ENCODE data around the gene FAM20A.

The FAM20A gene

DNA sequence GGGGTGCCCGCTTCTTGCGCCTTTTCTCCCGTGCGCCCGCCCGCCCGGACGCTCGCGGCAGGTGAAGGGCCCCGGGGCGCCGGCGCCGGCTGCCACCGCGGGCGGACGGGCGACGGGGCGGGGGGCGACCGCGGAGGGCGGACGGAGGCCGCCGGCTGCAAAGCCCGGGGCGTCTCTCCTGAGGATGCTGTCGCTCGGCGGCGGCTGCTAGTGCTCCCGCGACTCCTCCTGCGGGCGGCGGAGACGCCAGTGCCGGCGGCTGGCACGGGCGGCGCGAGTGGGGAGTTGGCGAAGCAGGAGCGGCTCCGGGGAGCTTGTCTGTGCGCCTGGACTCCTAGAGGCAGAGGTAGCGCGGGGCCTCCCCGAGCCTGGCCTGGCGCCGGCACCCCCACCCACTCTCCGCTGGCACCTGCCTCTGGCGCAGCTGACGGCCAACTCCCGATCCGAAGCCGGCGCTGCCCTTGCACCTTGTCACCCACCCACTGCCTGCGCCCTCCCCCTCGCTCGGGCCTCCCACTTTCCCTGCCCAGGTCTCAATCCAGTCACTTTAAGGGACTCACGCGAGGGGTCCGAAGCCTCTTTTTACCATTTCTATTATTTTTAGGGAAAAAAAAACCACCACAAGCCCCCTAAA is at the start of gene FAM20A:
Gene FAM20A (minus strand): TSS at position 437 of the 634 bp plus-strand sequence. CDS start 701 bp downstream, outside the sequence.
- in situ Hi-C loops (cut with MboI; ENCODE audit: low pct_unique_long_range_greater_than_20kb, low sequenced_read_pairs) = no loop called here
- no peak for DNase-seq

GRCh38 chr17:68649324-68649723 is 48.2 kb upstream of the FAM20A start:
- in situ Hi-C loops (cut with MboI; ENCODE audit: low pct_unique_long_range_greater_than_20kb, low sequenced_read_pairs) = no loop called here
- DNase-seq = no peak

- in situ Hi-C loops (cut with MboI; ENCODE audit: low pct_unique_long_range_greater_than_20kb, low sequenced_read_pairs) = no loop called here
- DNase-seq = no peak
These were observed 45.7 kb upstream of the FAM20A start for GRCh38 chr17:68646626-68647526.

DNA sequence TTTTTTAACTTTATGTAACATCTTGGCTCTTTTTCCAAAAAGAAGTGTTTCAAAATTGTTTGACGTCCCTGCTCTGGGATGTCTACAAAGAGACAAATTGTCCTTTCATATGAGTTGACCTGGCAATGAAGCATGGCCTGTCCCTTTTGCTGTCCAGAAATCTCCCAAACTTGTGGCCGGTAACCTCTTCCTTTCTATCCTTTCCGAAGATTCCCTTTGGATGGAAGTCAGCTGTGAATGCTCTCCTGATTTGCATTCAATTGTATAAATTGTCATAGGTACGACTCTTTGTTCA is 40.9 kb upstream of the FAM20A start:
- no peak for DNase-seq
- in situ Hi-C loops (cut with MboI; ENCODE audit: low pct_unique_long_range_greater_than_20kb, low sequenced_read_pairs) = no loop called here

DNA sequence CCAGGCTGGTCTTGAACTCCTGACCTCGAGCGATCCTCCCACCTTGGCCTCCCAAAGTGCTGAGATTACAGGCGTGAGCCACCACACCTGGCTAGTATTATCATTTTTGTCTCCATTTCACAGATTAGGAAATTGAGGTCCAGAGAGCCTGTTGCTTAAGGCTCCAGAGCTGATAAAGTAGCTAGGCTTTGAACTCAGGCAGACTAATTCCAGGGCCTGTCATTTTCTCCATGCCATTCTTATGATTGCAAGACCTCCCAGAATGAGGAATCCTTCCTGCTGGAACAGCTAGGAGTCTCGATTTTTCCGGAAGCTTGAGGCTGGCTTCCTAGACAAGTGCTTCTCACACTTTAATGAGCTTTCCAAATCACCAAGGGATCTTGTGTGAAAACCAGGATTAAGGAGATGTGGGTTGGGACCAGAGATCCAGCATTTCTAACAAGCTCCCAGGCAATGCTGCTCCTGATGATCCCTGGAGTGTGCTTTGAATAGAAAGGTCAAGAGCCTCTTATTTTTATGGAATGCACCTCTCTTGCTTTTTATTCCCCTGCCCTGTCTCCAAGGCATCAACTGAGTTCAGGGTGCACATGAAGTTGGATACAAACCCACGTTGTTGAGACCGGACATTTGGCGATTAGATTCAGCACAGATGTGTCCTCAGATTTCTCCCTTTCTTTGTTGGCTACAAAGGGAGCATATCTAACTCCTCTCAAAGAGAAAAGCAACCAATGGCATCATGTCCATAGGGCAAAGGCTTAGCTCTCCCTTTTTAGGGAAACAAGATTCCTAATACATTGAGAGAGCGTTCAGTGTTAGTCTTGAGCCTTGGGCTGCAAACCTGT is 40.3 kb upstream of the FAM20A start:
- in situ Hi-C loops (cut with MboI; ENCODE audit: low pct_unique_long_range_greater_than_20kb, low sequenced_read_pairs) = no loop called here
- no peak for DNase-seq

GRCh38 chr17:68640242-68640989 is 39.2 kb upstream of the FAM20A start:
- in situ Hi-C loops (cut with MboI; ENCODE audit: low pct_unique_long_range_greater_than_20kb, low sequenced_read_pairs) = no loop called here
- DNase-seq = no peak

DNA sequence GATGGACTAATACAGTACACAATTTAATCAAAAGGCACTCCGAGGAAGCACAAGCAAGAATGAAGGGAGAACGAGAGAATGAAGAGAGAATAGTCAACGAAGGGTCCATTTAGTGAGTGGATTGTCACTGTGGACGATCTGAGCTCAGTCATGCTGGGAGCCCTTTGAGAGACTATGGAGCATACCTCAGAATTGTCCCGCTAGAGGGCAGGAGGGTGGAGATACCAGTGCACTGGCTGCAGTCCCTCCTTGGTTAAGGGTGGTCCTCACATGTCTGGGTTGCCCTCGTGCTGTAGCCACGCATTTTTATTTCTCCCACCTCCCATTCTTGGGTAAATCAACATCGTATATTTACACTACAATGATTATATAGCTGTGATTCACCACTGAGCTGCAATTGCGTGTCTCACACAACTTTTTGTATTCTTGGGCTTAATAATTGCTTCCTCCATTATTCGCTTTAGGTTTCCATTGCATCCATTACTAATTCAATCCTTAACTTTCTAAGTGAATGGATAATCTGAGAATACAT is 33.2 kb upstream of the FAM20A start:
- in situ Hi-C loops (cut with MboI; ENCODE audit: low pct_unique_long_range_greater_than_20kb, low sequenced_read_pairs) = no loop called here

GRCh38 chr17:68628576-68628957 is 27.4 kb upstream of the FAM20A start:
- in situ Hi-C loops (cut with MboI; ENCODE audit: low pct_unique_long_range_greater_than_20kb, low sequenced_read_pairs) = no loop called here
- DNase-seq = no peak

More for the DNA sequence above, 33.2 kb upstream of the FAM20A start:
- no peak for DNase-seq

DNA sequence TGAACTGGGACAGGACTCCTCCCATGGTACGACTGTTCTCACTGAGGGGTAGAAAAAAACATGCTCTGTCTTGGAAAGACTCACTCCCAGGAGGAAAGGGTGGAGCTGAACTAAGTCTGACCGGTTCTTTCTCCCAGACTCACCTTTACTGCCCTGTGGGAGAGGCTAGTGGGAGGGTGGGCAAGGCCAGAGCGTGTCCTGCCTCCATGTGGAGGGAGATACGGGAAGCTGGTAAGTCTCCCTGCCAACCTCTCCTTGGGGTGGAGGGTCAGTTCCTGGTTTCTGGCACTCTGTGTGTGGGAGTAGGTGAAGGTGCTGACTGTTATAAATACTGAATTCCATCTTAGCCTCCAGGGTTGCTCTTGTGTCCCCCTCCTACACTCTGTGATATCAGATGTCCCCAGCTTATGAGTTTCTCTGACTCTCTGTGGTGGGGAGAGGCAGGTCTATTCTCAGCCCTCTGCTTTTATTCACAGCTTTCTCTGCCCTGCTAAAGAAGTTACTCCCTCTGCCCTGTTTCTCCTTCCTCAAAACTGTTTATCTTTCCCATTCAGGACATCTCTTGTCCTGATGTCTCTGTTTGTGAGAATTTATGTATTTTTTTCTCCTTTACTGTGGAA is 26.9 kb upstream of the FAM20A start:
- in situ Hi-C loops (cut with MboI; ENCODE audit: low pct_unique_long_range_greater_than_20kb, low sequenced_read_pairs) = no loop called here
- peak; percentile 13 for DNase-seq

GRCh38 chr17:68624381-68624780 is 23.2 kb upstream of the FAM20A start:
- in situ Hi-C loops (cut with MboI; ENCODE audit: low pct_unique_long_range_greater_than_20kb, low sequenced_read_pairs) = no loop called here
- no peak for DNase-seq

DNA sequence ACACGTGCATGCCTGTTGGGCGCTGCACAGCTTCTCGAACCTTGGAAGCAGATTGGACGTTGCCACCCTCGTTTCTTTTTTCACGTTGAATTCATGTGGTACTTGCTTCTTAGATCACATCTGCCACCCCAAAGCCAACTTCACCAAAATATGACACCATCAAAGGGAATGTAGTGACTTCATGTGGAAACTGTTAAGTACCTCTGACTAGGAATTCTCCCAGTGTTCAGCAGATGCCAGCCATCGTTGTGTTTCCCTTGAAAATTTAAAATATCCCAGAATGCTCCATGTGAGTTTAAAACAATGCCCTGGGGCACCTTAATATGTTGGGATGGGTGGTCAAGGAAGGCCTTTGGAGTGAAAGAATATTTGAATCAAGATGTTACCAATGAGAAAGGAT is 22.6 kb upstream of the FAM20A start:
- in situ Hi-C loops (cut with MboI; ENCODE audit: low pct_unique_long_range_greater_than_20kb, low sequenced_read_pairs) = no loop called here
- DNase-seq = no peak

DNA sequence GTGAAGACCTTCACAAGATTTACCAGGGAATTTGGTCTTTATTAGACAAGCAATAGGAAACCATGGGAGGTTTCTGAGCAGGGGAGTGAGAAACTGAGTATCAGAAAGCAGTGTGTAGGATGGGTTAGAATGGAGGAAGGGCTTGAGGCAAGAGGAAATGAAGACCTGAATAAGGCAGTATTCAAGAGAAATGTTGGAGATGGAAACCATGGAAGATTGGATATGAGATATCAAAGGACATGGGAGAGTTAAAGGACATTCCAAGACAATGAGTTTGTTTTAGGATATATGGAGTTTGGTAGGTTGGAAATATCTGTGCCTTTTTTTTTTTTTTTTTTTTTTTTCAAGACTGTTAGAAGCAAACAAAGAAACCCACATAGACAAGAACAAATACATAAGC is 21.3 kb upstream of the FAM20A start:
- no peak for DNase-seq
- in situ Hi-C loops (cut with MboI; ENCODE audit: low pct_unique_long_range_greater_than_20kb, low sequenced_read_pairs) = no loop called here

DNA sequence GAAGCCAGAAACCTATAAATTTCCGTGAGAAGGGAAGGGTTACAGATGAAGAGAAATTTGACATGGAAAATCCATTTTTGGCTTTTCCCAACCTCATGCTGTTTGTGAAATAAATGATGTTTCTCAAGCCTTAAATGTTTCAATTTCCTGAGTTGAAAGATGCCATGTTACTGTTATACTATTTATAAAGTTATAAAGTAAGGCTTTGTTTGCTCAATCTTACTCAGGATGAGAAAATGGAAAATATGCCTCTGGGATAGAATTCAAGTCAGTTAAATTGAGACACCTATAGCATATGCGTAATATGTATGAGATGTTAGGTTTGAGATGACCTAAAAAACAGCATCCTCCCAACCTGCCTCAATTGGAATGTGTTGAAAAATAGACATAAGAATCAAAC is 19.9 kb upstream of the FAM20A start:
- no peak for DNase-seq
- in situ Hi-C loops (cut with MboI; ENCODE audit: low pct_unique_long_range_greater_than_20kb, low sequenced_read_pairs) = no loop called here

DNA sequence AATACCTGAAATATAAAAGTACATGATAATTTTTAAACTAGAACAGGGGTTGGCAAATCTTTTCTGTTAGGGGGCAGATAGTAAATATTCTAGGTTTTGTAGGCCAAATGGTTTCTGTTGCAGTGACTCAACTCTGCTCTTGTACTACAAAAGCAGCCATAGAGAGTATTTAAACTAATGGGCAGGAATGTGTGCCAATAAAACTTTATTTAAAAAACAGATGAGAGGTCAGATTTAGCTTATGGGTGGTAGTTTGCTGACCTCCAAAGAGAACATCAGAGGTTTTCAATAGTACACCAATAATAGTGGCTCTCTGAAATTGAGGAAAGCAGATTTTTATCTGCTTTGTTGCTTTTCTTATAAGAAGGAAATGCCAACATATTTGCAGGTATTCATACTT is 15.2 kb upstream of the FAM20A start:
- in situ Hi-C loops (cut with MboI; ENCODE audit: low pct_unique_long_range_greater_than_20kb, low sequenced_read_pairs) = no loop called here

GRCh38 chr17:68614718-68615117 is 13.6 kb upstream of the FAM20A start:
- in situ Hi-C loops (cut with MboI; ENCODE audit: low pct_unique_long_range_greater_than_20kb, low sequenced_read_pairs) = no loop called here
- no peak for DNase-seq

More for the DNA sequence above, 15.2 kb upstream of the FAM20A start:
- DNase-seq = no peak

DNA sequence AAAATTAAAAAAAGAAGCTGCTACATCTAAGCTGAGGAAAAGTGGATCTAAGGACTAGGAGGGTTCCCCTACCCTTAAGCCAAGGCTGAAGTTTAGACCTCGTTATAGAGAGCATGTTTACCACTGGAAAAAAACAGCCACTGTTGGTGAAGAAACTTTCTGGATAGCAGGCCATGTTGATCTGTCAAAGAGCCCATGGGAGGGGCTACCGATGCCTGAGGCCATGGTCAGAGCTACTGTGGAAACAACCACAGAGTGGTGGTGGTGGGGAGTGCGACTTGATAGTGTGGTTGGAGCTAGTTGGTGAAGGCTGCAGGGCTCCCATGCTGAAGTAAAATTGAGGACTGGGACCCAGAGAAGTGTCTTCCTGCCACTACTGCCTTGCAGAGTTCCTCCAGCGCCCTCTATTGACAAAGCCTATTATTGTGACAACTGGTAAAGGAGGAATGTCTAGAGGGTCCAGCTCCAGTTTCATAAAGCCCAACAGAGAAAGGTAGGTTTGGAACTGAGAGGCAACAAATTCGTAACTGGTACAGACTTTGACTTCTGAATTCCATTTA is 12.7 kb upstream of the FAM20A start:
- peak; percentile 83 for DNase-seq
- in situ Hi-C loops (cut with MboI; ENCODE audit: low pct_unique_long_range_greater_than_20kb, low sequenced_read_pairs) = no loop called here

DNA sequence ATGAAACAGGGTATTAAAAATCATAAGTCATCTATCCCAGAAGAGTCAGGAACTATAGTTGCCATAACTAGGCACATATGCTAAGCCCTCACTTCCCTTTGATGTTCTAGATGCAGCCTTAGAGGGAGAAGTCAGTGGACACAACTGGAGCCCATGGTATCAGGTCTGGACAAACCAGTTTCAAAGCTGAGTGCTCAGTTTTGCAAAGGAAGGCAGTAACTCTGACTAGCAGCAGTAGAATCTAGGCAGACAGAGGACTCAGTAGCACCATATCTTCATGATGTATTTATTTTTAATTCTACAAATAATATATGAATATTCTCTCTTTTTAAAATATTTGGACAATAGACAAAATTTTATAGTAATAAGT is 11.7 kb upstream of the FAM20A start:
- in situ Hi-C loops (cut with MboI; ENCODE audit: low pct_unique_long_range_greater_than_20kb, low sequenced_read_pairs) = no loop called here
- no peak for DNase-seq

DNA sequence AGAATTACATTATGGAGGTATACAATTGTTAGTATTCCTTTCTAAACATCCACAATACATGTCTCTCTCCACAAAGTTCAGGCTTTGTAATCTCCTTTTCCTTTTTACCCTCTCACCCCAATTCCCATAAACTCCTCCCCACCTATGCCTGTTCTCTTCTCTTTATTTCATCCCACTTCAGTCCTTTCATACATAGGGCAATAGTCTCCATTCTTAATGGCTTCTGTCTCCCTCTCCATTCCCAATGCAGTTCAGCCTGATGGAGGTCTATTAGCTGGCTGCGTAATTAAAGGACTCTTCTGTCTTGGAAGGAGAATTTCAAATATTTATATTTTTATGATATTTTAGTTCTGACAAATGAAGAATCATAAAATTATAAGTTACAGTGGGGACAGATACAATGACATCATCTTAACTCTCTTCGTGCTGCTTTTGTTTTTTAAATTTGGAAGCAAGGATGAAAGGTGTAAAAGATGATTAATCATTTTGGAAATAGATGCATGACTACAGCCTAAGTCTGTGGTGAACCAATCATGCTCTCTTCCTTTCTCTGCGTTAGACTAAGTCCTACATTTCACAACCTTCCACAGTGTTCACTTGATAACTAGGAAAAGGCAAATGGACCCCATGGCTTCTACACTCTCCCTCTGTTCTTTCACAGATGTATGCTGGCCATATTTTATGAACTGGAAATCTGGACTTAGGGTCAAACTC is 11.2 kb upstream of the FAM20A start:
- no peak for DNase-seq
- in situ Hi-C loops (cut with MboI; ENCODE audit: low pct_unique_long_range_greater_than_20kb, low sequenced_read_pairs) = no loop called here

Data from KBM-7 (cell line).